GM23338 (cell line): ENCODE results near the gene MICAL2. TPM values are rescaled to one million over a fixed set of nuclear protein-coding genes. Genes with fewer than 3 reads are reported as not detected.

Experiments
- ATAC-seq: fragments of 200-7000 bp; cut with Tn5 transposase; 3 replicates; pipeline ENCODE4 v1.9.1; 2020
- DNase-seq: peaks from one replicate; pipeline ENCODE4 v3.0.0-alpha.2; 2015; ENCODE audit warnings: low spot score
- H2AFZ ChIP-seq: fragments of 200-600 bp; sonication (generic); 2 replicates; pipeline ENCODE4 v1.8.0; 2016; ENCODE audit warnings: antibody characterized with exemption, mild to moderate bottlenecking, moderate library complexity
- H3F3A ChIP-seq: fragments of 200-600 bp; sonication (generic); replicated peaks from 2 replicates; pipeline ENCODE4 v1.8.0; 2017; ENCODE audit warnings: antibody characterized with exemption, mixed run types, low read depth
- H3K27ac ChIP-seq: fragments of 200-600 bp; sonication (generic); 2 replicates; pipeline ENCODE4 v1.6.1; 2016; ENCODE audit warnings: low read depth
- H3K27me3 ChIP-seq: fragments of 200-600 bp; sonication (generic); 2 replicates; pipeline ENCODE4 v1.8.0; 2016; ENCODE audit warnings: mild to moderate bottlenecking, mixed run types, moderate library complexity; ENCODE audit not compliant: insufficient read depth
- H3K36me3 ChIP-seq: fragments of 200-600 bp; sonication (generic); 2 replicates; pipeline ENCODE4 v1.8.0; 2016; ENCODE audit warnings: mild to moderate bottlenecking; ENCODE audit not compliant: insufficient read depth
- H3K4me1 ChIP-seq: fragments of 200-600 bp; sonication (generic); 2 replicates; pipeline ENCODE4 v1.8.0; 2016; ENCODE audit warnings: mild to moderate bottlenecking, moderate library complexity; ENCODE audit not compliant: insufficient read depth
- H3K4me2 ChIP-seq: fragments of 200-600 bp; sonication (generic); 2 replicates; pipeline ENCODE4 v1.7.1; 2017; ENCODE audit warnings: mixed run types
- H3K4me3 ChIP-seq: fragments of 200-600 bp; sonication (generic); 2 replicates; pipeline ENCODE4 v1.6.1; 2016; ENCODE audit warnings: mixed run types
- H3K79me2 ChIP-seq: fragments of 200-600 bp; sonication (generic); replicated peaks from 2 replicates; pipeline ENCODE4 v1.8.0; 2017; ENCODE audit warnings: mild to moderate bottlenecking; ENCODE audit not compliant: insufficient read depth
- H3K9me2 ChIP-seq: fragments of 200-600 bp; sonication (generic); 2 replicates; pipeline ENCODE4 v1.8.0; 2017; ENCODE audit not compliant: insufficient read depth
- H4K20me1 ChIP-seq: fragments of 200-600 bp; sonication (generic); replicated peaks from 2 replicates; pipeline ENCODE4 v1.8.0; 2017; ENCODE audit warnings: mild to moderate bottlenecking; ENCODE audit not compliant: insufficient read depth
- H3K27ac Mint-ChIP-seq: 2 replicates; pipeline ENCODE4 v1.8.0; 2020; ENCODE audit warnings: inconsistent platforms, mild to moderate bottlenecking, moderate library complexity, mixed read lengths
- H3K27me3 Mint-ChIP-seq: 3 replicates; pipeline ENCODE4 v1.8.0; 2022; ENCODE audit warnings: low read depth, mild to moderate bottlenecking, moderate library complexity, mixed read lengths, inconsistent platforms; ENCODE audit not compliant: insufficient read depth, poor library complexity
- H3K36me3 Mint-ChIP-seq: 3 replicates; pipeline ENCODE4 v1.8.0; 2021; ENCODE audit warnings: low read depth, mild to moderate bottlenecking, inconsistent platforms, moderate library complexity, mixed read lengths
- H3K4me1 Mint-ChIP-seq: 3 replicates; pipeline ENCODE4 v1.8.0; 2020; ENCODE audit warnings: mild to moderate bottlenecking, inconsistent platforms, mixed read lengths
- H3K4me3 Mint-ChIP-seq: 3 replicates; pipeline ENCODE4 v1.8.0; 2021; ENCODE audit warnings: moderate library complexity, mild to moderate bottlenecking, inconsistent platforms, mixed read lengths
- H3K9me3 Mint-ChIP-seq: 3 replicates; pipeline ENCODE4 v1.8.0; 2020; ENCODE audit warnings: moderate library complexity, mild to moderate bottlenecking, inconsistent platforms, mixed read lengths
- CTCF ChIP-seq, 2 experiments: fragments of 200-600 bp in 1 of 2; sonication (generic) in 1 of 2; conservative IDR thresholded peaks; 2 replicates each; pipeline versions ENCODE4 v1.5.1 to v1.6.1; 2016 to 2017; ENCODE audit warnings: antibody characterized with exemption in 2 of 2, low read depth in 2 of 2, mild to moderate bottlenecking in 2 of 2, moderate library complexity in 1 of 2
- ETS1 ChIP-seq: IDR thresholded peaks from 2 replicates; pipeline ENCODE4 v1.6.1; 2016; ENCODE audit warnings: antibody characterized with exemption
- REST ChIP-seq: IDR thresholded peaks from one replicate; pipeline ENCODE4 v1.6.1; 2018; ENCODE audit warnings: antibody characterized with exemption; ENCODE audit not compliant: unreplicated experiment
- ZNF114 ChIP-seq: fragments of 250-450 bp; sonication (Bioruptor Pico); IDR thresholded peaks from 2 replicates; pipeline ENCODE4 v1.5.0; 2020; ENCODE audit warnings: mild to moderate bottlenecking, moderate library complexity
- polyA plus RNA-seq: library from polyadenylated mRNA; unstranded; fragments of >200 nt; fragmentation: Nextera tagmentation; extraction: Ambion mirVana; gene quantifications from 2 replicates; pipeline ENCODE4 v1.2.1, GENCODE V29; 2016
- total RNA-seq: library from RNA; depleted of rRNA; stranded (reverse); fragments of >200 nt; shearing (Covaris generic); gene quantifications from 2 replicates; pipeline ENCODE4 v1.2.3, GENCODE V29; 2014

MICAL2 gene
- total and polyA plus RNA-seq, 2 experiments from 2014 or later, result 0.66 to 1.4 TPM

GRCh38 chr11:12235553-12235946 lies 125.2 kb downstream of the MICAL2 start:
- H3K9me2 ChIP-seq, result no peaks in the 10 kb centered on the region
- Mint-ChIP-seq H3K4me3 (no peak overlapping the region), H3K4me1 (no peaks in the 10 kb centered on the region), H3K27ac (no peak overlapping the region), H3K36me3 (no peaks in the 10 kb centered on the region), H3K9me3 (no peaks in the 10 kb centered on the region), H3K27me3 (peaks cover 6% of the 10 kb centered on the region)
- no peaks in the 10 kb centered on the region for H4K20me1 ChIP-seq
- TF ChIP-seq ETS1 (no peak), CTCF (conservative IDR thresholded peaks at IDR 0.05; ENCODE audit: low read depth in 2 of 2) (peak in 1 of 2 experiments; percentile 52; a peak in 2 of 4 replicates)
- H3F3A ChIP-seq, result no peaks in the 10 kb centered on the region
- H3K4me3 ChIP-seq, result no peak overlapping the region
- no peak overlapping the region for H3K4me2 ChIP-seq
- H3K4me1 ChIP-seq, result no peaks in the 10 kb centered on the region
- H3K27ac ChIP-seq, result no peak overlapping the region
- no peak overlapping the region for H2AFZ ChIP-seq
- H3K36me3 ChIP-seq, result no peaks in the 10 kb centered on the region
- H3K79me2 ChIP-seq, result no peaks in the 10 kb centered on the region
- ATAC-seq, result peak; percentile 67
- H3K27me3 ChIP-seq, result no peaks in the 10 kb centered on the region
- DNase-seq, result no peak

GRCh38 chr11:12235947-12236743 lies 125.8 kb downstream of the MICAL2 start:
- H3K4me1 Mint-ChIP-seq, result no peaks in the 10 kb centered on the region
- DNase-seq (peak; percentile 73), ATAC-seq (peak; percentile 77)
- no peak overlapping the region for H3K4me3 Mint-ChIP-seq
- no peak overlapping the region for H3K4me2 ChIP-seq
- no peak for TF ChIP-seq ZNF114 (CRISPR knock-in tag)
- no peak for TF ChIP-seq REST
- peak; percentile 71 for TF ChIP-seq CTCF (conservative IDR thresholded peaks at IDR 0.05; ENCODE audit: low read depth in 2 of 2)
- no peak overlapping the region for H3K4me3 ChIP-seq
- H3K9me2 ChIP-seq, result no peaks in the 10 kb centered on the region
- no peaks in the 10 kb centered on the region for H4K20me1 ChIP-seq
- H3K27ac ChIP-seq, result no peak overlapping the region
- peaks cover 6% of the 10 kb centered on the region for H3K27me3 Mint-ChIP-seq
- no peaks in the 10 kb centered on the region for H3K79me2 ChIP-seq
- no peaks in the 10 kb centered on the region for H3K27me3 ChIP-seq
- no peak overlapping the region for H3K27ac Mint-ChIP-seq
- no peak overlapping the region for H2AFZ ChIP-seq
- H3F3A ChIP-seq, result no peaks in the 10 kb centered on the region
- no peaks in the 10 kb centered on the region for H3K9me3 Mint-ChIP-seq
- H3K36me3 Mint-ChIP-seq, result no peaks in the 10 kb centered on the region
- H3K36me3 ChIP-seq, result no peaks in the 10 kb centered on the region
- H3K4me1 ChIP-seq, result no peaks in the 10 kb centered on the region
